HCT116 (cell line): ENCODE data around the gene SMYD3. TPM values are rescaled to one million over a fixed set of nuclear protein-coding genes. Genes with fewer than 3 reads are reported as not detected.

Source experiments
- ATAC-seq: fragments of 200-7000 bp; cut with Tn5 transposase; 2 replicates; pipeline ENCODE4 v1.9.1; 2020; ENCODE audit warnings: mild to moderate bottlenecking, moderate library complexity
- BruUV-seq: library from RNA; stranded (reverse); fragments of 400-500 nt; replicated peaks from 2 replicates; lab custom pipeline; 2021; lab: Mats Ljungman, UMichigan
- CTCF ChIA-PET: fragments of 300-600 bp; sonication (Branson Sonifier 250); formaldehyde crosslinking; loops from one replicate; lab custom pipeline; 2021; ENCODE audit warnings: antibody characterized with exemption; lab: Charles Lee
- POLR2A ChIA-PET: fragments of 300-600, 350-600 bp; sonication (Branson Sonifier 250); formaldehyde crosslinking; loops from one replicate; lab custom pipeline; 2021; ENCODE audit warnings: antibody characterized with exemption; lab: Charles Lee
- RAD21 ChIA-PET, 2 experiments: fragments of 300-600 bp; sonication (Branson Sonifier 250); formaldehyde crosslinking; loops; one replicate each; lab custom pipeline; 2023; ENCODE audit warnings: low total read pairs in 2 of 2; ENCODE audit not compliant: uncharacterized antibody in 2 of 2, unreplicated experiment in 2 of 2, low non-redundant PET in 1 of 2; lab: Charles Lee
- DNase-seq: peaks from one replicate; pipeline ENCODE4 v3.0.0-alpha.2; 2010; ENCODE audit warnings: low read depth, low spot score
- H2AFZ ChIP-seq: fragments of 200-600 bp; shearing (Covaris generic), sonication (generic); 2 replicates; pipeline ENCODE4 v1.6.1; 2017; ENCODE audit warnings: low read depth, mixed run types, mixed read lengths, antibody characterized with exemption, low read length; ENCODE audit not compliant: poor library complexity, severe bottlenecking
- H3K27ac ChIP-seq: 2 replicates; pipeline ENCODE4 v1.5.1; 2012; ENCODE audit warnings: low read depth, low read length
- H3K27me3 ChIP-seq: fragments of 200-600 bp; sonication (generic); 2 replicates; pipeline ENCODE4 v1.6.1; 2016; ENCODE audit warnings: mixed run types, low read length, mixed read lengths; ENCODE audit not compliant: insufficient read depth
- H3K36me3 ChIP-seq, 2 experiments: fragments of 200-500 bp in 1 of 2; fragments of 200-600 bp in 1 of 2; sonication (Bioruptor generic) in 1 of 2; sonication (generic) in 1 of 2; 2 replicates each; pipeline versions ENCODE4 v1.5.1 to v1.6.1; 2014 to 2016; ENCODE audit warnings: low read length in 2 of 2, inconsistent platforms in 1 of 2, mixed read lengths in 1 of 2, mixed run types in 1 of 2; ENCODE audit not compliant: insufficient read depth in 2 of 2, control insufficient read depth in 1 of 2
- H3K4me1 ChIP-seq, 2 experiments: fragments of 200-600 bp in 1 of 2; sonication (generic) in 1 of 2; 2 replicates each; pipeline versions ENCODE4 v1.5.1 to v1.6.1; 2012 to 2017; ENCODE audit warnings: low read length in 2 of 2, inconsistent platforms in 1 of 2, mild to moderate bottlenecking in 1 of 2, mixed read lengths in 1 of 2, mixed run types in 1 of 2, moderate library complexity in 1 of 2; ENCODE audit not compliant: insufficient read depth in 2 of 2, control insufficient read depth in 1 of 2
- H3K4me2 ChIP-seq: fragments of 200-600 bp; sonication (generic); 2 replicates; pipeline ENCODE4 v1.6.1; 2017; ENCODE audit warnings: mixed run types, low read length, mixed read lengths
- H3K4me3 ChIP-seq, 2 experiments: fragments of 200-600 bp in 1 of 2; sonication (generic) in 1 of 2; replicated peaks in 1 of 2; 2 replicates each; pipeline ENCODE4 v1.5.1; 2011 to 2016; ENCODE audit warnings: low read length in 2 of 2, control low read depth in 1 of 2, low read depth in 1 of 2, mild to moderate bottlenecking in 1 of 2, mixed read lengths in 1 of 2, mixed run types in 1 of 2
- H3K79me2 ChIP-seq: fragments of 200-600 bp; sonication (generic); 2 replicates; pipeline ENCODE4 v1.6.1; 2017; ENCODE audit warnings: mild to moderate bottlenecking, mixed run types, low read length, moderate library complexity, mixed read lengths; ENCODE audit not compliant: insufficient read depth
- H3K9ac ChIP-seq: fragments of 200-600 bp; sonication (generic); 2 replicates; pipeline ENCODE4 v1.6.1; 2016; ENCODE audit warnings: low read length, mixed read lengths
- H3K9me2 ChIP-seq: fragments of 200-600 bp; sonication (generic), shearing (Covaris generic); 2 replicates; pipeline ENCODE4 v1.6.1; 2017; ENCODE audit warnings: mixed run types, mild to moderate bottlenecking, moderate library complexity; ENCODE audit not compliant: insufficient read depth
- H3K9me3 ChIP-seq, 2 experiments: fragments of 200-500 bp in 1 of 2; fragments of 200-600 bp in 1 of 2; sonication (Bioruptor generic) in 1 of 2; sonication (generic) in 1 of 2; 2 replicates each; pipeline ENCODE4 v1.6.1; 2014 to 2017; ENCODE audit warnings: low read length in 2 of 2, mixed read lengths in 2 of 2, inconsistent platforms in 1 of 2, low read depth in 1 of 2, mild to moderate bottlenecking in 1 of 2, mixed run types in 1 of 2, moderate library complexity in 1 of 2; ENCODE audit not compliant: control insufficient read depth in 1 of 2, insufficient read depth in 1 of 2
- H4K20me1 ChIP-seq: fragments of 200-600 bp; sonication (generic), shearing (Covaris generic); 2 replicates; pipeline ENCODE4 v1.6.1; 2017; ENCODE audit warnings: mixed run types, mild to moderate bottlenecking, moderate library complexity; ENCODE audit not compliant: insufficient read depth
- CEBPB ChIP-seq: IDR thresholded peaks from 2 replicates; pipeline ENCODE4 v1.6.1; 2012; ENCODE audit warnings: low read depth
- FOSL1 ChIP-seq: IDR thresholded peaks from 2 replicates; pipeline ENCODE4 v1.6.1; 2012; ENCODE audit warnings: low read depth
- JUND ChIP-seq: IDR thresholded peaks from 2 replicates; pipeline ENCODE4 v1.6.1; 2012
- RAD21 ChIP-seq: IDR thresholded peaks from 2 replicates; pipeline ENCODE4 v1.6.1; 2012; ENCODE audit warnings: low read depth, mild to moderate bottlenecking
- ZFX ChIP-seq: fragments of 450-650 bp; IDR thresholded peaks from 2 replicates; pipeline ENCODE4 v1.6.1; 2017
- ZNF274 ChIP-seq: fragments of 200-500 bp; sonication (Bioruptor generic); IDR thresholded peaks from 2 replicates; pipeline ENCODE4 v1.6.1; 2014; ENCODE audit warnings: mild to moderate bottlenecking, low read depth, low read length, inconsistent platforms
- intact Hi-C: fragments of 100-400 bp; cut with micrococcal nuclease; formaldehyde crosslinking; loops from 2 replicates; pipeline ENCODE4 v1.10.0; 2022
- total RNA-seq: library from RNA; stranded (reverse); gene quantifications from one replicate; pipeline ENCODE4 v1.2.1, GENCODE V29; 2021; ENCODE audit not compliant: unreplicated experiment
- TF ChIP-seq, protein P1 (sequence below), 3 experiments: fragments of 200-600 bp in 1 of 3; sonication (generic) in 1 of 3; IDR thresholded peaks in 2 of 3; conservative IDR thresholded peaks in 1 of 3; 2 replicates each; pipeline ENCODE4 v1.5.1; 2012 to 2017; ENCODE audit warnings: low read depth in 2 of 3, low read length in 2 of 3, antibody characterized with exemption in 1 of 3, borderline replicate concordance in 1 of 3, control low read depth in 1 of 3, mild to moderate bottlenecking in 1 of 3, mixed read lengths in 1 of 3, mixed run types in 1 of 3, moderate library complexity in 1 of 3; ENCODE audit not compliant: insufficient read depth in 1 of 3

SMYD3 gene
- total RNA-seq, 1 experiment from 2014 or later: 33.6 TPM

DNA sequence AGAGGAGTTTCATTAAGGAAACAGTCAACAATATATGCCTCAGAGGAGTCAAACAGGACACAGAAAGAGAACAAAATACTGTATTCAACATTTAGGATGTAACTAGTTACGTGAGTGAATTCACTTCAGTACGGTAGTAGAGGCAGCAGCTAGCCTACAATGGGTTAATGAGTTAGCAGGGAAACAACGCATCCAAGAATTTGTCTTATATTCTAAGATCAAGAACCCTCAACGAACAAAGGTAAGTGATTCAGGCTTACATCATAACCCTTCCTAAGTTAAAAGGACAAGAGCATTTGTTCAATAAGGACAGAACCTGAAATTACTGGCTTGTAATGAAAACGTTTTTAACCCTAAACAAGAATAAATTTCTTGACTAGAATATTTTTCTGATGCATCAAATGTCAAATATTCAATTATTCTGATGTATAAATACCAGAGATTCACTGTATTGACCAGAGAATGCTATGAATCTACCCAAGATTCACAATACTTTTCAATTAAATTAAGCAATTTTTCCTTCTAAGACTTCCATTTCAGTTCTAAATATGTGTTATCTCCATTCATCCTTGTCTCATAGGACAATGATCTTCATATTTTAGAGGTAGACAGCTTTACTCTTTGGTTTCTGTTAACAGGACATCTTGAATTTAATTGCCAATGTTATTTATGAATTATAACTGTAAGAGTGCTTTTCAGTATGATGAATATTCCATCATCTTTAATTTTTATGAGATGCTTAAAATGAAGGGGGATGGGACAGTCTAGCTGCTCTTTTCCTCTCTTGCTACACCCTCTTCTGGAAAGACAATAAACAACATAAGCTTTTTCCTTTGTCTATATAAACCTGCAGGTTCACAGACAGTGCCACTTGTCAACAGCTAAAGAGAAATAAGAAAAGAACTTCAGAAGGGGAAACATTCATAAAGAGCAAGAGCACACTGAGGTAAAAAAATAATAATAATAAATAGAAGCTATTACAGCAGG lies 209.5 kb downstream of the SMYD3 start:
- Histone ChIP-seq H4K20me1 (no peaks in the 10 kb centered on the region), H3K4me1 (peaks cover 0 to 6% of the 10 kb centered on the region in 2 experiments; a peak in 1 of 4 replicates), H2AFZ (no peak overlapping the region), H3K79me2 (no peaks in the 10 kb centered on the region), H3K9me3 (no peaks in the 10 kb centered on the region), H3K9me2 (no peaks in the 10 kb centered on the region), H3K9ac (no peak overlapping the region), H3K27ac (no peak overlapping the region), H3K4me3 (no peak overlapping the region), H3K4me2 (peak overlapping the region; percentile 10; the same call in 1 of the 2 replicates), H3K36me3 (no peaks in the 10 kb centered on the region), H3K27me3 (no peaks in the 10 kb centered on the region)
- RAD21 ChIA-PET: no interaction called here
- CTCF ChIA-PET: interaction anchor here (0.8 to 1.1 kb wide), 2 partner anchors 12 to 409 kb away, joined by 3 read pairs; no protein-coding TSS in a partner anchor
- no TSS peak for BruUV-seq
- TF ChIP-seq ZFX (no peak), FOSL1 (peak; percentile 40; the same call in 1 of the 2 replicates), RAD21 (peak; percentile 45)
- TF ChIP-seq, protein P1, sequence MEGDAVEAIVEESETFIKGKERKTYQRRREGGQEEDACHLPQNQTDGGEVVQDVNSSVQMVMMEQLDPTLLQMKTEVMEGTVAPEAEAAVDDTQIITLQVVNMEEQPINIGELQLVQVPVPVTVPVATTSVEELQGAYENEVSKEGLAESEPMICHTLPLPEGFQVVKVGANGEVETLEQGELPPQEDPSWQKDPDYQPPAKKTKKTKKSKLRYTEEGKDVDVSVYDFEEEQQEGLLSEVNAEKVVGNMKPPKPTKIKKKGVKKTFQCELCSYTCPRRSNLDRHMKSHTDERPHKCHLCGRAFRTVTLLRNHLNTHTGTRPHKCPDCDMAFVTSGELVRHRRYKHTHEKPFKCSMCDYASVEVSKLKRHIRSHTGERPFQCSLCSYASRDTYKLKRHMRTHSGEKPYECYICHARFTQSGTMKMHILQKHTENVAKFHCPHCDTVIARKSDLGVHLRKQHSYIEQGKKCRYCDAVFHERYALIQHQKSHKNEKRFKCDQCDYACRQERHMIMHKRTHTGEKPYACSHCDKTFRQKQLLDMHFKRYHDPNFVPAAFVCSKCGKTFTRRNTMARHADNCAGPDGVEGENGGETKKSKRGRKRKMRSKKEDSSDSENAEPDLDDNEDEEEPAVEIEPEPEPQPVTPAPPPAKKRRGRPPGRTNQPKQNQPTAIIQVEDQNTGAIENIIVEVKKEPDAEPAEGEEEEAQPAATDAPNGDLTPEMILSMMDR (IDR thresholded peaks at IDR 0.05 in 2 of 3, conservative IDR thresholded peaks at IDR 0.05 in 1 of 3; ENCODE audit: borderline replicate concordance in 1 of 3, insufficient read depth in 1 of 3, low read depth in 2 of 3, low read length in 2 of 3): no peak; a peak in 1 of 6 replicates
- DNase-seq (no peak), ATAC-seq (no peak)
- POLR2A ChIA-PET: no interaction called here
- intact Hi-C loops: no loop called here

DNA sequence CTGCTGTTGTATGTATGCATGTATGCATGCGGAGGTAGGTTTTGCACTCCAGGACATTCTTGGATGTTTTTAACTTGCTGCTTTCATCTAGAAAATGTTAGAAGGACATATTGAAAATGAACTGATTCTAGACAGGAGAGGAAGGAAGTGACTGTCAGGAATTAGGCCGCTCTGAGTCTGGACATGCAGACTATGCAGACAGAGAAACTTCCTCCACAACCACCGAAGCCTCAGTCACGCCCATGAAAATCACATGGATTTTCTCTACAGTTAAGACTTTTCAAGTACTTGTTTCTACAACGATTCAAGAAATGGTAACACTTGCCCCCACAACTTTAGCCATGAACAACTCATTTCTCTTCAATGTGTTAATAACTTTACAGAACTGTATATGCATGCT lies 211.1 kb downstream of the SMYD3 start:
- POLR2A ChIA-PET: no interaction called here
- DNase-seq (no peak), ATAC-seq (no peak)
- peaks cover 0 to 6% of the 10 kb centered on the region in 2 experiments; a peak in 1 of 4 replicates for H3K4me1 ChIP-seq
- H3K9me3 ChIP-seq: no peaks in the 10 kb centered on the region
- H3K9me2 ChIP-seq: no peaks in the 10 kb centered on the region
- no peak overlapping the region for H2AFZ ChIP-seq
- H3K36me3 ChIP-seq: no peaks in the 10 kb centered on the region
- intact Hi-C loops: no loop called here
- H3K4me3 ChIP-seq: no peak overlapping the region
- H3K79me2 ChIP-seq: no peaks in the 10 kb centered on the region
- RAD21 ChIA-PET: no interaction called here
- no peak overlapping the region for H3K4me2 ChIP-seq
- H3K9ac ChIP-seq: no peak overlapping the region
- CTCF ChIA-PET: no interaction called here
- no peak overlapping the region for H3K27ac ChIP-seq
- TF ChIP-seq CEBPB (no peak), JUND (no peak), FOSL1 (no peak), ZNF274 (no peak)
- no peaks in the 10 kb centered on the region for H4K20me1 ChIP-seq
- H3K27me3 ChIP-seq: no peaks in the 10 kb centered on the region
- no TSS peak for BruUV-seq
